ENCODE measurements around the gene BTBD2. TPM values are rescaled to one million over a fixed set of nuclear protein-coding genes. Genes with fewer than 3 reads are reported as not detected.

Gene BTBD2
- total RNA-seq, 1 experiment from 2014 or later = 52.2 TPM

GRCh38 chr19:1938071-1938470, 77.4 kb downstream of the BTBD2 start:
- no peaks in the 10 kb centered on the region for H3K27me3 ChIP-seq (replicated peaks; ENCODE audit: control insufficient read depth, insufficient read depth, low read length)
- POLR2A ChIA-PET = no interaction called here
- no peak for TF ChIP-seq CTCF (IDR thresholded peaks at IDR 0.05; ENCODE audit: insufficient read depth in 1 of 2, low read depth in 1 of 2, low read length in 1 of 2, severe bottlenecking in 1 of 2, unreplicated experiment in 1 of 2)
- no peaks in the 10 kb centered on the region for H3K27me3 Mint-ChIP-seq (ENCODE audit: insufficient read depth, unreplicated experiment)
- no peaks in the 10 kb centered on the region for H3K36me3 ChIP-seq (ENCODE audit: control insufficient read depth, insufficient read depth, low read length)
- intact Hi-C loops (cut with micrococcal nuclease; ENCODE audit: unreplicated experiment) = no loop called here
- no peak overlapping the region for H3K27ac Mint-ChIP-seq (ENCODE audit: unreplicated experiment)
- no peak overlapping the region for H3K4me3 ChIP-seq (ENCODE audit: low read depth, low read length)
- no TSS peak for BruUV-seq (replicated peaks)
- no peak for DNase-seq
- H3K36me3 Mint-ChIP-seq (ENCODE audit: insufficient read depth, unreplicated experiment) = no peaks in the 10 kb centered on the region
- CTCF ChIA-PET = interaction anchor here (0.7 kb wide), 1 partner anchor 66 kb away, joined by 4 read pairs; no protein-coding TSS in a partner anchor
- H3K9me3 Mint-ChIP-seq (ENCODE audit: unreplicated experiment) = no peaks in the 10 kb centered on the region
- no peaks in the 10 kb centered on the region for H3K9me3 ChIP-seq
- H3K4me1 Mint-ChIP-seq (ENCODE audit: low read depth, unreplicated experiment) = no peaks in the 10 kb centered on the region
- H3K4me3 Mint-ChIP-seq (ENCODE audit: unreplicated experiment) = no peak overlapping the region
- peaks cover 7% of the 10 kb centered on the region for H3K4me1 ChIP-seq

- H3K27ac Mint-ChIP-seq (ENCODE audit: unreplicated experiment) = no peak overlapping the region
- intact Hi-C loops (cut with micrococcal nuclease; ENCODE audit: unreplicated experiment) = no loop called here
- Histone ChIP-seq H3K36me3 (ENCODE audit: control insufficient read depth, insufficient read depth, low read length) (no peaks in the 10 kb centered on the region), H3K27me3 (replicated peaks; ENCODE audit: control insufficient read depth, insufficient read depth, low read length) (no peaks in the 10 kb centered on the region), H3K4me3 (ENCODE audit: low read depth, low read length) (no peak overlapping the region), H3K4me1 (peaks cover 7% of the 10 kb centered on the region), H3K9me3 (no peaks in the 10 kb centered on the region)
- H3K4me1 Mint-ChIP-seq (ENCODE audit: low read depth, unreplicated experiment) = no peaks in the 10 kb centered on the region
- H3K4me3 Mint-ChIP-seq (ENCODE audit: unreplicated experiment) = no peak overlapping the region
- ChIA-PET CTCF (no interaction called here), POLR2A (no interaction called here)
- no peaks in the 10 kb centered on the region for H3K27me3 Mint-ChIP-seq (ENCODE audit: insufficient read depth, unreplicated experiment)
- no TSS peak for BruUV-seq (replicated peaks)
- H3K9me3 Mint-ChIP-seq (ENCODE audit: unreplicated experiment) = no peaks in the 10 kb centered on the region
- no peak for TF ChIP-seq CTCF (IDR thresholded peaks at IDR 0.05; ENCODE audit: insufficient read depth in 1 of 2, low read depth in 1 of 2, low read length in 1 of 2, severe bottlenecking in 1 of 2, unreplicated experiment in 1 of 2)
- no peaks in the 10 kb centered on the region for H3K36me3 Mint-ChIP-seq (ENCODE audit: insufficient read depth, unreplicated experiment)
- no peak for DNase-seq
Observed at GRCh38 chr19:1936916-1937610, 78.5 kb downstream of the BTBD2 start.

GRCh38 chr19:1936430-1936829, 79.1 kb downstream of the BTBD2 start:
- Histone ChIP-seq H3K9me3 (peaks cover 4% of the 10 kb centered on the region), H3K4me3 (ENCODE audit: low read depth, low read length) (no peak overlapping the region), H3K27me3 (replicated peaks; ENCODE audit: control insufficient read depth, insufficient read depth, low read length) (no peaks in the 10 kb centered on the region), H3K4me1 (peaks cover 7% of the 10 kb centered on the region), H3K36me3 (ENCODE audit: control insufficient read depth, insufficient read depth, low read length) (no peaks in the 10 kb centered on the region)
- no peaks in the 10 kb centered on the region for H3K36me3 Mint-ChIP-seq (ENCODE audit: insufficient read depth, unreplicated experiment)
- DNase-seq = no peak
- no peaks in the 10 kb centered on the region for H3K27me3 Mint-ChIP-seq (ENCODE audit: insufficient read depth, unreplicated experiment)
- POLR2A ChIA-PET = no interaction called here
- TF ChIP-seq CTCF (IDR thresholded peaks at IDR 0.05; ENCODE audit: insufficient read depth in 1 of 2, low read depth in 1 of 2, low read length in 1 of 2, severe bottlenecking in 1 of 2, unreplicated experiment in 1 of 2) = no peak
- no peak overlapping the region for H3K4me3 Mint-ChIP-seq (ENCODE audit: unreplicated experiment)
- H3K9me3 Mint-ChIP-seq (ENCODE audit: unreplicated experiment) = no peaks in the 10 kb centered on the region
- H3K27ac Mint-ChIP-seq (ENCODE audit: unreplicated experiment) = no peak overlapping the region
- no TSS peak for BruUV-seq (replicated peaks)
- H3K4me1 Mint-ChIP-seq (ENCODE audit: low read depth, unreplicated experiment) = no peaks in the 10 kb centered on the region
- CTCF ChIA-PET = no interaction called here
- intact Hi-C loops (cut with micrococcal nuclease; ENCODE audit: unreplicated experiment) = no loop called here

All from Caco-2 (cell line).